Esophagus muscularis mucosa (tissue), 3 donors: ENCODE data around the gene ARTN.

Source experiments
- POLR2A ChIP-seq: fragments of 450-650 bp; IDR thresholded peaks from one replicate; pipeline ENCODE4 v1.6.1; 2017; ENCODE audit warnings: antibody characterized with exemption, moderate library complexity, mild to moderate bottlenecking, low read depth
- POLR2AphosphoS5 ChIP-seq, 2 donors: sonication (generic); formaldehyde crosslinking; IDR thresholded peaks; one replicate each; pipeline ENCODE4 v1.6.1; 2017; ENCODE audit warnings: antibody characterized with exemption in 2 of 2
- TF ChIP-seq, protein P1 (sequence below), 3 experiments: fragments of 200-600 bp in 2 of 3; fragments of 450-650 bp in 1 of 3; sonication (generic) in 2 of 3; IDR thresholded peaks; one replicate each; pipeline ENCODE4 v1.5.1; 2017 to 2019; ENCODE audit warnings: antibody characterized with exemption in 3 of 3, mild to moderate bottlenecking in 2 of 3, moderate library complexity in 1 of 3

- TF ChIP-seq, protein P1, sequence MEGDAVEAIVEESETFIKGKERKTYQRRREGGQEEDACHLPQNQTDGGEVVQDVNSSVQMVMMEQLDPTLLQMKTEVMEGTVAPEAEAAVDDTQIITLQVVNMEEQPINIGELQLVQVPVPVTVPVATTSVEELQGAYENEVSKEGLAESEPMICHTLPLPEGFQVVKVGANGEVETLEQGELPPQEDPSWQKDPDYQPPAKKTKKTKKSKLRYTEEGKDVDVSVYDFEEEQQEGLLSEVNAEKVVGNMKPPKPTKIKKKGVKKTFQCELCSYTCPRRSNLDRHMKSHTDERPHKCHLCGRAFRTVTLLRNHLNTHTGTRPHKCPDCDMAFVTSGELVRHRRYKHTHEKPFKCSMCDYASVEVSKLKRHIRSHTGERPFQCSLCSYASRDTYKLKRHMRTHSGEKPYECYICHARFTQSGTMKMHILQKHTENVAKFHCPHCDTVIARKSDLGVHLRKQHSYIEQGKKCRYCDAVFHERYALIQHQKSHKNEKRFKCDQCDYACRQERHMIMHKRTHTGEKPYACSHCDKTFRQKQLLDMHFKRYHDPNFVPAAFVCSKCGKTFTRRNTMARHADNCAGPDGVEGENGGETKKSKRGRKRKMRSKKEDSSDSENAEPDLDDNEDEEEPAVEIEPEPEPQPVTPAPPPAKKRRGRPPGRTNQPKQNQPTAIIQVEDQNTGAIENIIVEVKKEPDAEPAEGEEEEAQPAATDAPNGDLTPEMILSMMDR (IDR thresholded peaks at IDR 0.05): no peak
- TF ChIP-seq POLR2A (no peak), POLR2AphosphoS5 (IDR thresholded peaks at IDR 0.05) (no peak)
Measured at GRCh38 chr1:43887748-43888147, 45.9 kb upstream of the ARTN start.
